UCSD-AML1 (cell line): ENCODE data around the gene MMUT.
"Not testable (repeated sequence)": the region's sequence is repeated elsewhere in the genome, so short reads cannot be mapped to it uniquely, and the experiment has no call there.

ENCODE experiments used
- DNase-seq: peaks from one replicate; lab custom pipeline; 2025; ENCODE audit not compliant: unreplicated experiment; lab: John Stamatoyannopoulos, UW

MMUT gene

GRCh38 chr6:49430187-49430586 is 32.9 kb downstream of the MMUT start:
- DNase-seq = no peak

DNA sequence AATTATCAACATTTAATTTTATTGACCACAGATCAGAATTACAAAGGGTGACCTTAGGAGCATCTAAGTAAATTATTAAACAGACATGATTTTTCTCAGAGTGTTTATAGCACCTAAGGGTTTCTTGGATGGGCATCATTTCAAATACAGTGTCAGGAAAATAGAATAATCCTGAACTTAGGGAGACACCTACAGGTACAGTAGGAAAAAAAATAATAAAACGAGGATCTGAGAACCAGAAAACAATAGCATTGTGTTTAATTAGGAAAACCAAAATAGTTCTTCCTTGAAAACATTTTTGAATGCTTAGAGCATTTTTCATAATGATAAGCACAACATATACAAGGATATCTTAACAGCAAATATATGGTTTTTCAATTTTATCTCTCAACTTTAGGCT is 39.2 kb downstream of the MMUT start:
- no peak for DNase-seq

DNA sequence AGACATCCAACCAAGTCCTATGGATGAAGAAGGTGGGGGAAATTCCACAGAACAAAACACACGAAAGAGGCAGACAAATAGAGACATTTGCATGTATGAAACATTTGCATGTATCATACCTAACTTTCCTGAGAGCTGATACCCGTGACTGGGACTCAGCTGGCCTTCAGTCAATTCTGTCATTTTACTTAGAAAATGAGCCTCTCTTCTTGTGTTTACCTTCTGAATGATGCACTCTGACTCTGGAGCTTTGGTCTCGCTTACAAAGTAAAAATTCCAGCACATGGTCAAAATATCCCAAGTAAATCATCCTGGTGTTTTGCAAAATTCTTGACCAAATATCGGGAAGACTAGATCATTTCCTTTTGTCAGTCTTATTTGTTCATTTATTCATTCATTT is 46.9 kb downstream of the MMUT start:
- no peak for DNase-seq

- no peak for DNase-seq
Measured at GRCh38 chr6:49415358-49415757, 47.7 kb downstream of the MMUT start.

- DNase-seq = no peak
Measured at GRCh38 chr6:49410564-49410963, 52.5 kb downstream of the MMUT start.

DNA sequence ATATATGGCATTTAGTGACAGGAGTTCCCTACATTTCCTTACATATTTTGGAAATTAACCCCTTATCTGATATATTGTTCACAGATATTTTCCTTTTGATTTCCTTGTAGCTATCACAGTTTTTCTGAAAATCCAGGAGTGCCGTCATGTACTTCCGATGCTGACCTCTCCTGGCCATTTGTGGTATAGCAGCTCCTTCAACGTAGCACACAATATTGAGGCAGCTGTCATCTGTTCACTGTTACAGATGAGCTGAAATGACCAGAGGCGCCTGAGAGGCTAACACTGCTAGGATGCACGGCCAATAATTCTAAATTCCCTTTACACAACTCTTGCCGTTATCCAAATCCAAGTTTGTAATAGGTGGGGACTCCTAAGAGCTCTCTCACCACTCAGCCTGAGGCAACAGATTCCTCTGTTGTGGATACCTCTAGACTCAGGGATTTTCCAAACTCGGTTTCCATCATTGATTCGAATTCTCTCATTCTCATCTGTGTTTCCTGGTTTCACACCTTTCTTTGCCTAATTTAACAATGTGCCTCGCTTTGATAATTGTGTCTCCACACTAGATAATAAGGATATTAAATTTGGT is 53.0 kb downstream of the MMUT start:
- DNase-seq = peak; percentile 36

GRCh38 chr6:49406250-49406970 is 56.6 kb downstream of the MMUT start:
- no peak for DNase-seq

DNA sequence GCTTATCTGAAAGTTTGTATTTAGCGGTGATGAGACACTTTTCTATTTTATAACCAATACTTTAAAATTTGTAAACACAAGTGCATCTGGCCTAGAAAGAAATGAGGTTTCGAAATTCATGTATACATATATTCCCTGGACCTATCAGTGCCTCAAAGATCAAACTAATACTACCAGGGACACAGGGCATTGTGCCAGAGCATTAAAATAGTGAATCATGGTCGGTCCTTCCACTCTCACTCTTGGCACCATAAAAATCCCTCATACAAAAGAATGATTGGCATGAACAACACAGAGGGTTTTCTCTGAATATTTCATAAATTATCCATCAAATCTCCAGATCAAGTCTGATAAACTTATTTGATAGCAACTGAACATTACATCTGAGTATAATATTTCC is 62.0 kb downstream of the MMUT start:
- no peak for DNase-seq

DNA sequence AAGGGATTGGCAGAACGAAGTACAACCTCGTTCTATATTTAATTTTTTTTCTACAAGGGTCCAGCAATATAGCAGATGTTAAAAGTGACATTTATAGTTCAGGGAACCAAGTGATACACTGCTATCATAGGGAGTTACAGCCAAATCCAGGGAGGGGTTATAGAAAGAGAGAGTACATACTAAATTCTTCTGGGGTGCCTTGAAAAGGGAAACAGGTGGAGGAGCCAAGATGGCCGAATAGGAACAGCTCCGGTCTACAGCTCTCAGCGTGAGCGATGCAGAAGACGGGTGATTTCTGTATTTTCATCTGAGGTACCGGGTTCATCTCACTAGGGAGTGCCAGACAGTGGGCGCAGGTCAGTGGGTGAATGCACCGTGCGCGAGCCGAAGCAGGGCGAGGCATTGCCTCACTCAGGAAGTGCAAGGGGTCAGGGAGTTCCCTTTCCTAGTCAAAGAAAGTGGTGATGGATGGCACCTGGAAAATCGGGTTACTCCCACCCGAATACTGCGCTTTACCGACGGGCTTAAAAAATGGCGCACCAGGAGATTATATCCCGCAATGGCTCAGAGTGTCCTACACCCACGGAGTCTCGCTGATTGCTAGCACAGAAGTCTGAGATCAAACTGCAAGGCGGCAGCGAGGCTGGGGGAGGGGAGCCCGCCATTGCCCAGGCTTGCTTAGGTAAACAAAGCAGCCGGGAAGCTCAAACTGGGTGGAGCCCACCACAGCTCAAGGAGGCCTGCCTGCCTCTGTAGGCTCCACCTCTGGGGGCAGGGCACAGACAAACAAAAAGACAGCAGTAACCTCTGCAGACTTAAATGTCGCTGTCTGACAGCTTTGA is 76.2 kb downstream of the MMUT start:
- DNase-seq = not testable (repeated sequence)

- no peak for DNase-seq
Measured at GRCh38 chr6:49384904-49385303, 78.1 kb downstream of the MMUT start.
